WTC11 (cell line): ENCODE results near the gene PTPRG. TPM values are rescaled to one million over a fixed set of nuclear protein-coding genes. Genes with fewer than 3 reads are reported as not detected.

Experiments
- ATAC-seq: fragments of 200-7000 bp; cut with Tn5 transposase; 2 replicates; pipeline ENCODE4 v1.10.0; 2021; ENCODE audit warnings: mild to moderate bottlenecking, moderate library complexity
- CTCF ChIA-PET: fragments of 300-600 bp; sonication (Branson Sonifier 250); formaldehyde crosslinking; loops from one replicate; lab custom pipeline; 2021; ENCODE audit warnings: antibody characterized with exemption; lab: Charles Lee
- POLR2A ChIA-PET: fragments of 350-600 bp; sonication (Branson Sonifier 250); formaldehyde crosslinking; loops from one replicate; lab custom pipeline; 2021; ENCODE audit warnings: antibody characterized with exemption; lab: Charles Lee
- DNase-seq: peaks from one replicate; pipeline ENCODE4 v3.0.0; 2021; ENCODE audit warnings: low spot score
- H3K27ac Mint-ChIP-seq: 2 replicates; pipeline ENCODE4 v1.8.0; 2021; ENCODE audit warnings: mixed read lengths
- H3K27me3 Mint-ChIP-seq: 2 replicates; pipeline ENCODE4 v1.8.0; 2021; ENCODE audit warnings: low read depth, mild to moderate bottlenecking, moderate library complexity, mixed read lengths
- H3K36me3 Mint-ChIP-seq: 2 replicates; pipeline ENCODE4 v1.8.0; 2021; ENCODE audit warnings: mixed read lengths
- H3K4me1 Mint-ChIP-seq: 2 replicates; pipeline ENCODE4 v1.8.0; 2022; ENCODE audit warnings: mixed read lengths
- H3K4me3 Mint-ChIP-seq: 2 replicates; pipeline ENCODE4 v1.8.0; 2021; ENCODE audit warnings: mild to moderate bottlenecking, moderate library complexity, mixed read lengths
- H3K9me3 Mint-ChIP-seq: 2 replicates; pipeline ENCODE4 v1.8.0; 2021; ENCODE audit warnings: mixed read lengths
- CREM ChIP-seq: sonication (generic); formaldehyde crosslinking; IDR thresholded peaks from 2 replicates; pipeline ENCODE4 v1.8.1; 2022; ENCODE audit warnings: mild to moderate bottlenecking, missing genetic modification reagents, moderate library complexity
- FOXJ3 ChIP-seq: sonication (generic); formaldehyde crosslinking; IDR thresholded peaks from 2 replicates; pipeline ENCODE4 v1.9.0; 2021; ENCODE audit warnings: missing genetic modification reagents, mild to moderate bottlenecking, borderline replicate concordance
- JUN ChIP-seq: sonication (generic); formaldehyde crosslinking; IDR thresholded peaks from 2 replicates; pipeline ENCODE4 v1.8.0; 2023; ENCODE audit warnings: mild to moderate bottlenecking, missing genetic modification reagents
- MXD4 ChIP-seq: fragments of 250-450 bp; sonication (Bioruptor Pico); IDR thresholded peaks from 2 replicates; pipeline ENCODE4 v1.8.0; 2021; ENCODE audit warnings: mild to moderate bottlenecking, moderate library complexity, borderline replicate concordance
- MYBL2 ChIP-seq: sonication (generic); formaldehyde crosslinking; IDR thresholded peaks from 2 replicates; pipeline ENCODE4 v1.8.1; 2023; ENCODE audit warnings: mild to moderate bottlenecking, moderate library complexity, missing genetic modification reagents
- SOX15 ChIP-seq: fragments of 250-450 bp; sonication (Bioruptor Pico); IDR thresholded peaks from 2 replicates; pipeline ENCODE4 v1.9.0; 2021; ENCODE audit warnings: mild to moderate bottlenecking
- SP1 ChIP-seq: sonication (generic); formaldehyde crosslinking; conservative IDR thresholded peaks from 2 replicates; pipeline ENCODE4 v1.8.1; 2022; ENCODE audit warnings: missing genetic modification reagents
- TEAD4 ChIP-seq: sonication (generic); formaldehyde crosslinking; IDR thresholded peaks from 2 replicates; pipeline ENCODE4 v1.8.0; 2022; ENCODE audit warnings: mild to moderate bottlenecking, missing genetic modification reagents
- TP53 ChIP-seq: sonication (generic); formaldehyde crosslinking; IDR thresholded peaks from 2 replicates; pipeline ENCODE4 v1.8.1; 2023; ENCODE audit warnings: mild to moderate bottlenecking, missing genetic modification reagents
- ZBTB21 ChIP-seq: sonication (generic); formaldehyde crosslinking; IDR thresholded peaks from 2 replicates; pipeline ENCODE4 v1.8.1; 2023; ENCODE audit warnings: mild to moderate bottlenecking, missing genetic modification reagents, borderline replicate concordance
- ZNF138 ChIP-seq: sonication (generic); formaldehyde crosslinking; conservative IDR thresholded peaks from 2 replicates; pipeline ENCODE4 v1.8.1; 2022; ENCODE audit warnings: mild to moderate bottlenecking, moderate library complexity, missing genetic modification reagents
- ZNF416 ChIP-seq: fragments of 250-450 bp; sonication (Bioruptor Pico); IDR thresholded peaks from 2 replicates; pipeline ENCODE4 v1.9.0; 2021; ENCODE audit warnings: mild to moderate bottlenecking, inconsistent platforms
- ZNF423 ChIP-seq: fragments of 250-450 bp; sonication (Bioruptor Pico); IDR thresholded peaks from 2 replicates; pipeline ENCODE4 v2.1.2; 2022; ENCODE audit warnings: mild to moderate bottlenecking, moderate library complexity
- total RNA-seq: library from RNA; stranded (reverse); gene quantifications from 3 replicates; pipeline ENCODE4 v1.2.3, GENCODE V29; 2021
- TF ChIP-seq, protein P1 (sequence below): sonication (generic); formaldehyde crosslinking; IDR thresholded peaks from 2 replicates; pipeline ENCODE4 v1.8.0; 2022; ENCODE audit warnings: mild to moderate bottlenecking, missing genetic modification reagents
- TF ChIP-seq, protein P2 (sequence below): fragments of 250-450 bp; sonication (Bioruptor Pico); conservative IDR thresholded peaks from 2 replicates; pipeline ENCODE4 v1.9.0; 2021; ENCODE audit warnings: mild to moderate bottlenecking
- TF ChIP-seq, protein P3 (sequence below): sonication (generic); formaldehyde crosslinking; IDR thresholded peaks from 2 replicates; pipeline ENCODE4 v1.8.0; 2022; ENCODE audit warnings: mild to moderate bottlenecking, missing genetic modification reagents
- TF ChIP-seq, protein P4 (sequence below): sonication (generic); formaldehyde crosslinking; IDR thresholded peaks from 2 replicates; pipeline ENCODE4 v1.8.0; 2023; ENCODE audit warnings: mild to moderate bottlenecking, missing genetic modification reagents
- TF ChIP-seq, protein P5 (sequence below): sonication (generic); formaldehyde crosslinking; IDR thresholded peaks from 2 replicates; pipeline ENCODE4 v1.8.1; 2022; ENCODE audit warnings: low read depth, missing genetic modification reagents, borderline replicate concordance
- TF ChIP-seq, protein P6 (sequence below): sonication (generic); formaldehyde crosslinking; IDR thresholded peaks from 2 replicates; pipeline ENCODE4 v1.8.1; 2022; ENCODE audit warnings: missing genetic modification reagents, borderline replicate concordance
- TF ChIP-seq, protein P7 (sequence below): sonication (generic); formaldehyde crosslinking; IDR thresholded peaks from 2 replicates; pipeline ENCODE4 v1.8.1; 2022; ENCODE audit warnings: mild to moderate bottlenecking, missing genetic modification reagents, moderate library complexity, borderline replicate concordance

PTPRG gene
- total RNA-seq, 1 experiment from 2014 or later, result 106 TPM

DNA sequence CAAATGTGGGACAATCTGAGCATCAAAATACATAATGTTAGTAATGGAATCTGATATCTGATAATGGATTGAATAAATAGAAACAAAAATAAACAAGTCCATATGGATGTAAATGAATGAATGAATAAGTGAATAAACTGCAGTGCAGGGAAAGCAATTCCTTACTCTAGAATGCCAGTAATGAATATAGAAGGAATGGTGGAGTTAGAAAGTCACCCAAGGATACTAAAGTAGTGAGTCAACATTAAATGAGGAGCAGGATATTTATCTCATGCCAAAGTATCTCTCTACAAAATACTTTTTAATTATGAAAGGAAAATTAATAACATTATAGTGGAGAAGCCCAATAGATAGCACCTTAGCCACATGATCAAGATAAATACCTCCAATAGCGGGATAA is 511.7 kb downstream of the PTPRG start:
- no peak for TF ChIP-seq ZNF423 (CRISPR knock-in tag)
- TF ChIP-seq MYBL2 (CRISPR knock-in tag), result no peak
- TF ChIP-seq, protein P1, sequence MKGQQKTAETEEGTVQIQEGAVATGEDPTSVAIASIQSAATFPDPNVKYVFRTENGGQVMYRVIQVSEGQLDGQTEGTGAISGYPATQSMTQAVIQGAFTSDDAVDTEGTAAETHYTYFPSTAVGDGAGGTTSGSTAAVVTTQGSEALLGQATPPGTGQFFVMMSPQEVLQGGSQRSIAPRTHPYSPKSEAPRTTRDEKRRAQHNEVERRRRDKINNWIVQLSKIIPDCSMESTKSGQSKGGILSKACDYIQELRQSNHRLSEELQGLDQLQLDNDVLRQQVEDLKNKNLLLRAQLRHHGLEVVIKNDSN (CRISPR knock-in tag), result no peak
- ATAC-seq (no peak), DNase-seq (no peak)
- CTCF ChIA-PET, result no interaction called here
- Mint-ChIP-seq H3K4me3 (no peak overlapping the region), H3K36me3 (no peaks in the 10 kb centered on the region), H3K27ac (no peak overlapping the region), H3K27me3 (no peaks in the 10 kb centered on the region), H3K9me3 (no peaks in the 10 kb centered on the region), H3K4me1 (peaks cover 24% of the 10 kb centered on the region)
- POLR2A ChIA-PET, result no interaction called here

DNA sequence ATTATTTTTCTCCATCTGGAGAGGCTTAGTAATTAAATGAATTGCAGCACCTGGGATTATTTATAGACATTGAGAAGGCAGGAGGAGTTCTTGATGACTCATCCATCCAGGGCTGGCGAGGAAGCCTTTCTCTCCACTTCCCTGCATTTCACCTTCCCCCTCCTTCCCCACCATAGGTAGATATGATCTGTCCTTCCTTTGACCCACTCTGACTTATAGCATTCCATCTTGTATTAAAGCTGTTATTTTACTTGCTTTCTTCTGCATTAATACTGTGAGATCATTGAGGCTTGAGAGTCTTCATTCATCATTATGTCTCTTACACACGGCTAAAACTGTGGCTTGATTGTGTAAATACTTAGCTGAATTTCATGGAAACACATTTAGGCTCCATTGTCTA is 523.2 kb downstream of the PTPRG start:
- TF ChIP-seq, protein P2, sequence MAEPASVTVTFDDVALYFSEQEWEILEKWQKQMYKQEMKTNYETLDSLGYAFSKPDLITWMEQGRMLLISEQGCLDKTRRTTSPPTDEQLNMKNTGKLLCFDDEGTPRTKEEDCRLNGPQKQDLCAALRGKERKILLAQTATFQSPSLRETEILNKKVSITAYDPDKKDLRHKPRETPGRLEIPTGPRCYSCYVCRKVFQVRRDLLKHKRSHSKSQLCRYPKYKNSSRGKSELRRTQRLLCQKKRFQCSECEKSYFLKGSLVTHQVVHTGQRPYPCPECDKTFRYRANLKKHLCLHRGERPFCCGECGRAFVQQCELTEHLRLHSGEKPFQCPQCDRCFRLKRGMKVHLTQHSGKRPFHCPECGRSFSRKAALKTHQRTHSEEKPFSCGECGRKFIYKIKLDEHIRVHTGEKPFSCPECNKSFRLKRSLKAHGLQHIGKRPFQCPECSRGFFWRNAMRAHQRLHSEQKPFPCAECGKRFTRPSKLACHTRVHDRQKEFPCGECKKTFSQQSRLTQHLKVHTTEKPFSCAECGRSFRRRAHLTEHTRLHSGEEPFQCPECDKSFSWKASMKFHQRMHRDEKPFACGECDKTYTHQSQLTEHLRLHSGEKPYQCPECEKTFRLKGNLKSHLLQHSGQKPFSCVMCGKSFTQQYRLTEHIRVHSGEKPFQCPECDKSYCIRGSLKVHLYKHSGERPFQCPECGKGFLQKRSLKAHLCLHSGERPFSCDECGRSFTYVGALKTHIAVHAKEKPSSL (CRISPR knock-in tag), result no peak
- TF ChIP-seq SP1 (CRISPR knock-in tag), result no peak
- TF ChIP-seq, protein P3, sequence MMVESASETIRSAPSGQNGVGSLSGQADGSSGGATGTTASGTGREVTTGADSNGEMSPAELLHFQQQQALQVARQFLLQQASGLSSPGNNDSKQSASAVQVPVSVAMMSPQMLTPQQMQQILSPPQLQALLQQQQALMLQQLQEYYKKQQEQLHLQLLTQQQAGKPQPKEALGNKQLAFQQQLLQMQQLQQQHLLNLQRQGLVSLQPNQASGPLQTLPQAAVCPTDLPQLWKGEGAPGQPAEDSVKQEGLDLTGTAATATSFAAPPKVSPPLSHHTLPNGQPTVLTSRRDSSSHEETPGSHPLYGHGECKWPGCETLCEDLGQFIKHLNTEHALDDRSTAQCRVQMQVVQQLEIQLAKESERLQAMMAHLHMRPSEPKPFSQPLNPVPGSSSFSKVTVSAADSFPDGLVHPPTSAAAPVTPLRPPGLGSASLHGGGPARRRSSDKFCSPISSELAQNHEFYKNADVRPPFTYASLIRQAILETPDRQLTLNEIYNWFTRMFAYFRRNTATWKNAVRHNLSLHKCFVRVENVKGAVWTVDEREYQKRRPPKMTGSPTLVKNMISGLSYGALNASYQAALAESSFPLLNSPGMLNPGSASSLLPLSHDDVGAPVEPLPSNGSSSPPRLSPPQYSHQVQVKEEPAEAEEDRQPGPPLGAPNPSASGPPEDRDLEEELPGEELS (CRISPR knock-in tag), result no peak
- no peak for TF ChIP-seq CREM (CRISPR knock-in tag)
- TF ChIP-seq, protein P1 (CRISPR knock-in tag), result no peak
- TF ChIP-seq FOXJ3, result no peak
- TF ChIP-seq TP53 (CRISPR knock-in tag), result no peak
- TF ChIP-seq JUN, result no peak
- TF ChIP-seq ZBTB21 (CRISPR knock-in tag), result no peak
- no peak for TF ChIP-seq ZNF416 (CRISPR knock-in tag)
- no peak for TF ChIP-seq TEAD4
- TF ChIP-seq ZNF138 (CRISPR knock-in tag), result no peak
- TF ChIP-seq, protein P4, sequence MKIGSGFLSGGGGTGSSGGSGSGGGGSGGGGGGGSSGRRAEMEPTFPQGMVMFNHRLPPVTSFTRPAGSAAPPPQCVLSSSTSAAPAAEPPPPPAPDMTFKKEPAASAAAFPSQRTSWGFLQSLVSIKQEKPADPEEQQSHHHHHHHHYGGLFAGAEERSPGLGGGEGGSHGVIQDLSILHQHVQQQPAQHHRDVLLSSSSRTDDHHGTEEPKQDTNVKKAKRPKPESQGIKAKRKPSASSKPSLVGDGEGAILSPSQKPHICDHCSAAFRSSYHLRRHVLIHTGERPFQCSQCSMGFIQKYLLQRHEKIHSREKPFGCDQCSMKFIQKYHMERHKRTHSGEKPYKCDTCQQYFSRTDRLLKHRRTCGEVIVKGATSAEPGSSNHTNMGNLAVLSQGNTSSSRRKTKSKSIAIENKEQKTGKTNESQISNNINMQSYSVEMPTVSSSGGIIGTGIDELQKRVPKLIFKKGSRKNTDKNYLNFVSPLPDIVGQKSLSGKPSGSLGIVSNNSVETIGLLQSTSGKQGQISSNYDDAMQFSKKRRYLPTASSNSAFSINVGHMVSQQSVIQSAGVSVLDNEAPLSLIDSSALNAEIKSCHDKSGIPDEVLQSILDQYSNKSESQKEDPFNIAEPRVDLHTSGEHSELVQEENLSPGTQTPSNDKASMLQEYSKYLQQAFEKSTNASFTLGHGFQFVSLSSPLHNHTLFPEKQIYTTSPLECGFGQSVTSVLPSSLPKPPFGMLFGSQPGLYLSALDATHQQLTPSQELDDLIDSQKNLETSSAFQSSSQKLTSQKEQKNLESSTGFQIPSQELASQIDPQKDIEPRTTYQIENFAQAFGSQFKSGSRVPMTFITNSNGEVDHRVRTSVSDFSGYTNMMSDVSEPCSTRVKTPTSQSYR (CRISPR knock-in tag), result no peak
- TF ChIP-seq, protein P5, sequence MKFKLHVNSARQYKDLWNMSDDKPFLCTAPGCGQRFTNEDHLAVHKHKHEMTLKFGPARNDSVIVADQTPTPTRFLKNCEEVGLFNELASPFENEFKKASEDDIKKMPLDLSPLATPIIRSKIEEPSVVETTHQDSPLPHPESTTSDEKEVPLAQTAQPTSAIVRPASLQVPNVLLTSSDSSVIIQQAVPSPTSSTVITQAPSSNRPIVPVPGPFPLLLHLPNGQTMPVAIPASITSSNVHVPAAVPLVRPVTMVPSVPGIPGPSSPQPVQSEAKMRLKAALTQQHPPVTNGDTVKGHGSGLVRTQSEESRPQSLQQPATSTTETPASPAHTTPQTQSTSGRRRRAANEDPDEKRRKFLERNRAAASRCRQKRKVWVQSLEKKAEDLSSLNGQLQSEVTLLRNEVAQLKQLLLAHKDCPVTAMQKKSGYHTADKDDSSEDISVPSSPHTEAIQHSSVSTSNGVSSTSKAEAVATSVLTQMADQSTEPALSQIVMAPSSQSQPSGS (CRISPR knock-in tag), result no peak
- no peak for TF ChIP-seq MXD4 (CRISPR knock-in tag)
- TF ChIP-seq SOX15 (CRISPR knock-in tag), result no peak
- TF ChIP-seq, protein P6, sequence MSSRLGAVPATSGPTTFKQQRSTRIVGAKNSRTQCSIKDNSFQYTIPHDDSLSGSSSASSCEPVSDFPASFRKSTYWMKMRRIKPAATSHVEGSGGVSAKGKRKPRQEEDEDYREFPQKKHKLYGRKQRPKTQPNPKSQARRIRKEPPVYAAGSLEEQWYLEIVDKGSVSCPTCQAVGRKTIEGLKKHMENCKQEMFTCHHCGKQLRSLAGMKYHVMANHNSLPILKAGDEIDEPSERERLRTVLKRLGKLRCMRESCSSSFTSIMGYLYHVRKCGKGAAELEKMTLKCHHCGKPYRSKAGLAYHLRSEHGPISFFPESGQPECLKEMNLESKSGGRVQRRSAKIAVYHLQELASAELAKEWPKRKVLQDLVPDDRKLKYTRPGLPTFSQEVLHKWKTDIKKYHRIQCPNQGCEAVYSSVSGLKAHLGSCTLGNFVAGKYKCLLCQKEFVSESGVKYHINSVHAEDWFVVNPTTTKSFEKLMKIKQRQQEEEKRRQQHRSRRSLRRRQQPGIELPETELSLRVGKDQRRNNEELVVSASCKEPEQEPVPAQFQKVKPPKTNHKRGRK (CRISPR knock-in tag), result no peak
- TF ChIP-seq, protein P7, sequence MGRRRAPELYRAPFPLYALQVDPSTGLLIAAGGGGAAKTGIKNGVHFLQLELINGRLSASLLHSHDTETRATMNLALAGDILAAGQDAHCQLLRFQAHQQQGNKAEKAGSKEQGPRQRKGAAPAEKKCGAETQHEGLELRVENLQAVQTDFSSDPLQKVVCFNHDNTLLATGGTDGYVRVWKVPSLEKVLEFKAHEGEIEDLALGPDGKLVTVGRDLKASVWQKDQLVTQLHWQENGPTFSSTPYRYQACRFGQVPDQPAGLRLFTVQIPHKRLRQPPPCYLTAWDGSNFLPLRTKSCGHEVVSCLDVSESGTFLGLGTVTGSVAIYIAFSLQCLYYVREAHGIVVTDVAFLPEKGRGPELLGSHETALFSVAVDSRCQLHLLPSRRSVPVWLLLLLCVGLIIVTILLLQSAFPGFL (CRISPR knock-in tag), result no peak
- TF ChIP-seq, all 79 proteins: peak for 0
- H3K27ac Mint-ChIP-seq, result no peak overlapping the region
- no peaks in the 10 kb centered on the region for H3K27me3 Mint-ChIP-seq
- no peak for ATAC-seq
- no peak overlapping the region for H3K4me3 Mint-ChIP-seq
- no peak for DNase-seq
- ChIA-PET CTCF (no interaction called here), POLR2A (no interaction called here)
- H3K9me3 Mint-ChIP-seq, result no peaks in the 10 kb centered on the region
- H3K36me3 Mint-ChIP-seq, result no peaks in the 10 kb centered on the region
- peaks cover 22% of the 10 kb centered on the region for H3K4me1 Mint-ChIP-seq
